Dedifferentiated amniotic fluid mesenchymal stem cell (primary cell): ENCODE data around the gene CD200.
"Not testable (repeated sequence)": the region's sequence is repeated elsewhere in the genome, so short reads cannot be mapped to it uniquely, and the experiment has no call there.

Experiments
- DNase-seq: peaks from one replicate; pipeline ENCODE4 v3.0.0-alpha.2; 2016; ENCODE audit errors: extremely low spot score

Gene CD200

DNA sequence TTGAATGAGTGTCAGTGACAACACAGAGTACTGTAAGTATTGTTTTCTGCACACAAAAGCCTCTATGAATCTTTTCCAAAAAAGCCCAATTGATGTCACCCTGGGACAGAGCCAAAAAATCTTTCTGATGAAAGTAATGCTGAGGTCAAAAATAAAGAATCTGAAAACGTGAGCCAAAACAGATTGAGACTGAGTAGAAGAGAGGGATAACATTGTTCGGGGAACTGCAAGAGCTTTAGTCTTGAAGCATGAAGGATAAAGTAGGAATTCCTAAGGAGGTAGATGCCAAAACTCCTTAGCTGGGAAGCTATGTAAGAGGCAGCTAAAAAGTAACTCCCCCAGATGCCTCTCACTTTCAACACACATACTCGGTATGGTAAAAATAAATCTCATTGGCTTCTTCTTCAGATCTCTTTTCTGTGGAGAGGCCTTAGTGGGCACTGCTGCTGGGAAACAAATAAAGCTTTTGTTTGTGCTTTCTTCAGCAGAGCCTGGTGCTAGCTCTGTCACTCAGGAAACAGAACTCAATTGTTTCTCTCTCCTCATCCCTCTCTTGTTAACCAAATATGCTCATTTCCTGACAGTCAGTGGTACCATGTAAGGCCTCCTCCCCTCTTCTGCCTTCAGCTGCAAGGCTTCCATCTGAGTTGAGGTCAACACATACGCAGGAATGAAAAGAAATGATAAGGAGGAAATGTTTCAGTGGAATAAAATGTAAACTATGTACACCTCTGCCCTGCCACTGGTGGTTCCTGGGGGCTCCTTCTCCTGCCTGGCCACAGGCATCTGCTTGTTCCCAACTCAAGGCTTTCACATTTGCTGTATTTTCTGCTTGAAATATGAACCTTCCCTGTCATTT, 58.1 kb downstream of the CD200 start:
- DNase-seq, result peak; percentile 83

DNA sequence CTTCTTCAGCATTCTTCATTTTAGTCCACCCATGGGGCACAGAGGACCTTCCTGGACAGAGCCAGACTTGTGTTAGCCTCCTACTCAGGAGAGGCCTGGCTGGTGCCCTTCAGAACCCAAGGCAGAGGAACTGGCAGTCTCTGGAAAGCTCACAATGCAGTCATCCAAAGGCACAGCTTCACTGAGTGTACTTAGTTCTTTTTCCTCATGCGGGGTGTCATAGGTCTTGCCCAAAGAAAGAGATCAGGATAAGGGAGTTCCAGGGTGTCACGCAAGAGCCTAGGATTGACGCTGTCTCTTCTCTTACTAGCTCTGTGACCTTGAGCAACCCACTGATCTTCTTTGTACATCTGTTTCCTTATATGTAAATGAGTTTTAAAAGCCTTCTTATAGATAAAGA, 58.7 kb downstream of the CD200 start:
- no peak for DNase-seq

DNA sequence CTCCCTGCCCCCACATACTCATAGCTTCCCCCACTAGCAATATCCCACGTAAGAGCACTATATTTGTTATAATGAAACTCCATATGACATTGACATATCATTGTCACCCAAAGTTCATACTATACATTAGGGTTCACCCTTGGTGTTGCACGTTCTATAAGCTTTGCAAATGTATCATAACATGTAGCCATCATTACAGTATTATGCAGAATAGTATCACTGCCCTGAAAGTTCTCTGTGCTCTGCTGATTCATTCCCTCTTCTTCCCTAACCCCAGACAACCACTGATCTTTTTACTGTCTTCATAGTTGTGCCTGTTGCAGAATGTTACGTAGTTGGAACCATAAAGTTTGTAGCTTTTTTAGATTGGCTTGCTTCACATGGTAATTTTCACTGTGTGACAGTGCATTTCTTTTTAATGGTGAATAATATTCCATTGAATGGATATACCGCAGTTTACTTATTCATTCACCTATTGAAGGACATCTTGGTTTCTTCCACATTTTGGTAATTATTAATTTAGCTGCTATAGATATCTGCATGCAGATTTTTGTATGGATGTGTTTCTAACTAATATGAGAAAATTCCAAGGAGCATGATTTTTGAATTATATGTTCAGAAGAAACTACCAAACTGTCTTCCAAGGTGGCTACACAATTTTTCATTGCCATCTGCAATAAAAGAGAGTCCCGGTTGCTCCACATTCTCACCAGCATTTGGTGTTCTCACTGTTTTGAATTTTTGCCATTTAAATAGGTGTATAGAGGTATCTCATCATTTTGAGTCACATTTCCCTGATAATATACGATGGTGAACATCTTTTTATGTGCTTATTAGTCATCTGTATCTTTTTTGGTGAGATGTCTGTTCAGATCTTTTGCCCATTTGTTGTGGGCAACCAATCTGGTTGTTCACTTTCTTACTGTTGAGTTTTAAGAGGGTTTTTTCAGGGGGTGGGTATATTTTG, 59.7 kb downstream of the CD200 start:
- no peak for DNase-seq

DNA sequence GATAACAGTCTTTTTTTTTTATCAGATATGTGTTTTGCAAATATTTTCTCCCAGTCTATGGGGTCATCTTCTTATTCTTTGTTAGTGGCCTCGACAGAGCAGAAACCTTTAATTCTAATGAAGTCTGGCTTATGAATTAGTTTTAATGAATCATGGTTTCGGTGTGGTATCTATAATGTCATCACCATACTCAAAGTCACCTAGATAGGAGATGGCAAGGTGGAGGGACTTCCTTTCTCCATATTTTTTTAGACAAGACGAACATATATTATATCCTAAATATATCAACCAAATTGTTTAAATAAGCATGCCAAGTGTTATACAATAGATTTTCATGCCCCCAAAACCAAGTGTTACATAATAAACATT, 60.4 kb downstream of the CD200 start:
- no peak for DNase-seq

- no peak for DNase-seq
These were observed 61.2 kb downstream of the CD200 start for GRCh38 chr3:112394003-112394640.

DNA sequence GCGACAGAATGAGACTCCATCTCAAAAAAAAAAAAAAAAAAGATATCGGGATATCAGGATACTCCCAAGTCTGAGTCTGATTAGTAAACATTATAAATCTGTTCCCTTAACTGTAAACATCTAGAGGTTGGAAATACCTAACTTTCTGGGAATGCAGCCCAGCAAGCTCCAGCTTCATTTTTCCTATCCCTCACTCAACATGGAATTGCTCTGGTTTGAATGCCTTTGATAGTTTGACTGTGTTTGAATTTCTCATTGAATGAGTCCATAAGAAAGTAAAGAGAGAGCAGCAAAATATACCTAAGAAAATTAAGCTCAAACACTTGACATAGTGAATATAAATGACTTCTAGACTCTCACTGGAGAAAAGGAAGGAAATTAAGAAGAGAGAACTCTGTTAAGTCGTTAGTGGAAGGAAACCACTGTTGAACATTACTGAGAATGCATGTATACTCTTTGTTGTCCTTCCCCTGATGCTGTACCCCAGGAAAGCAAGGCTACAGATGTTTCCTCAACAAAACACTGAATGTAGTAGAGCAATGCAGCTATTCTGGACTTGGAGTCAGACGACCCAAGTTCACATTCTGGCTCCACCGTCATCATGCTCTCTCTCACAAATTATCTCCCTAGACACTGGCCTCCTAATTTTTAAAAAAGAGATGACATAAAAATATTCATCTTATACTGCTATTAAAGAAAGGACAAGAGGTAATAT, 62.4 kb downstream of the CD200 start:
- DNase-seq, result no peak

DNA sequence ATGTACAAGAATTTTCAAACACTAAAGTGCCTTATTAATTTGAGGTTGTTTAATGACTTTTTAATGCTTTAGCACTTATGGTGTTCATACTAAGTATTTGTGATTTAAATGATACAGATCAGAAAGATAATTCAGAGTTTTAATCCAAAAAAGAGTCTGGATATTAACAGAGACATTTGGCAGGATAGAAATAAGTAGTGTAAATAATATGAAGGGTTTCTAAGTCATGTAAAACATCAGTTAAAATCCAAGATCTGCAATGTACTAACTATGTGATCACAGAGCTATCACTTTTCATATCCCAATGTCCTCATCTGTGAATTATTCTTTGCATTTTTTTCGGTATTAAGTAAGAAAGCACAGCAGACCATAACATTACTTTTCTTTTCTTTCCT, 62.9 kb downstream of the CD200 start:
- no peak for DNase-seq

DNA sequence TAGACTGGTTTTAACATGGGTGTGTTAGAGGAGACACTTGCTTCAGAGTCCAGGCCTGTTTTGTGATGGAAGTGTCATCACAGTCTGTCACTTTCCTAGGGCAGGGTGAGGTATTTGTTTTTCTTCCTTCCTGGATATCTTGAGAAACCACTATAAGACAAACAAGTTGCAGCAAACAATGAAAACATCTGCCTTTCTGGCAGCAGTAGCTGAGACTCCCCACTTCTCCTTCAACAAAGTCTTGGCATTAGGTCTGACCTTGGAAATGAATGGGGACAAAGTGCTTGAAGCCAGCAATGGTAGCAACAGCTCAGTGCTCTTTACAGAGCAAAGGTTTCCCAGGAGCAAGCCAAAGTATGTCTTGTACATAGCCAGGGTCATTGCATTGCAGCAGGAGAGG, 64.6 kb downstream of the CD200 start:
- no peak for DNase-seq

DNA sequence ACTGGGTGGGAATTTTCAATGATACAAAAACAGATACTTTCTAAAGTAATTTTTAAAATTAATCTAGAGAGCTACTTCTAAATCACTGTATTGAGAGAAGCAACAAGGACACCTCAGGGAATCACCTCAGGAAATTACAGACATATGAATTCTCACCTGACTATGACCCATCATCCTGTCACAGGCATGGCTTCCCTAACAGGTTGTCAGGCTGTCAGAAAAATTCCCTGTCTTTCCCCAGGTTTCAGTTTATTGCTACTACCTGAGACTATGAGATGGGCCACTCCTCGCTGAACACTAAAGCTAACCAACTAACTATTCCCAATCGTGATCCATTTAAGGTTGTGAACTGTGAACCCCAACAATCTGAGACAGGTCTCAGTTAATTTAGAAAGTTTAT, 66.1 kb downstream of the CD200 start:
- DNase-seq, result no peak

DNA sequence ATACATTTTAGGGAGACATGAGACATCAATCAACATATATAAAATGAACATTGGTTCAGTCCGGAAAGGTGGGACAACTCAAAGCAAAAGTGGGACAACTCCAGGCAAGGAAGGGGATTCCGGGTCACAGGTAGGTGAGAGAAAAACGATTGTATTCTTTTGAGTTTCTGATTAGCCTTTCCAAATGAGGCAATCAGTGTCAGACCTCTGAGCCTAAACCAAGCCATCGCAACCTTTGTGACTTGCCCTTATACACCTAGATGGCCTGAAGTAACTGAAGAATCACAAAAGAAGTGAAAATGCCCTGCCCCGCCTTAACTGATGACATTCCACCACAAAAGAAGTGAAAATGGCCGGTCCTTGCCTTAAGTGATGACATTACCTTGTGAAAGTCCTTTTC, 66.6 kb downstream of the CD200 start:
- DNase-seq, result not testable (repeated sequence)

DNA sequence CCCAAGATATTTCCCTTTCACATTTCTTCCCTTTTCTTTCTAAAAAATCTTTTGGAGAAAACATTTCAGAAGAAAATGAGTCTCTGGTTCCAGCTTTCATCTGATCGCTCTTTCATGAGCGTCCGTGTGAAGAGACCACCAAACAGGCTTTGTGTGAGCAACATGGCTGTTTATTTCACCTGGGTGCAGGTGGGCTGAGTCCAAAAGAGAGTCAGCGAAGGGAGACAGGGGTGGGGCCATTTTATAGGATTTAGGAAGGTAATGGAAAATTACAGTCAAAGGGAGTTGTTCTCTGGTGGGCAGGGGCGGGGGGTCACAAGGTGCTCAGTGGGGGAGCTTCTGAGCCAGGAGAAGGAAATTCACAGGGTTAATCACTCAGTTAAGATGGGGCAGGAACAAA, 67.4 kb downstream of the CD200 start:
- DNase-seq, result not testable (repeated sequence)

GRCh38 chr3:112401617-112402016, 68.7 kb downstream of the CD200 start:
- no peak for DNase-seq

- DNase-seq, result no peak
These were observed 70.1 kb downstream of the CD200 start for GRCh38 chr3:112403103-112403502.

- DNase-seq, result not testable (repeated sequence)
These were observed 72.1 kb downstream of the CD200 start for GRCh38 chr3:112404924-112405549.

GRCh38 chr3:112405845-112406244, 72.9 kb downstream of the CD200 start:
- no peak for DNase-seq

GRCh38 chr3:112407214-112407887, 74.4 kb downstream of the CD200 start:
- DNase-seq, result no peak

- no peak for DNase-seq
These were observed 75.1 kb downstream of the CD200 start for GRCh38 chr3:112407888-112408702.

GRCh38 chr3:112409041-112409440, 76.1 kb downstream of the CD200 start:
- DNase-seq, result no peak

DNA sequence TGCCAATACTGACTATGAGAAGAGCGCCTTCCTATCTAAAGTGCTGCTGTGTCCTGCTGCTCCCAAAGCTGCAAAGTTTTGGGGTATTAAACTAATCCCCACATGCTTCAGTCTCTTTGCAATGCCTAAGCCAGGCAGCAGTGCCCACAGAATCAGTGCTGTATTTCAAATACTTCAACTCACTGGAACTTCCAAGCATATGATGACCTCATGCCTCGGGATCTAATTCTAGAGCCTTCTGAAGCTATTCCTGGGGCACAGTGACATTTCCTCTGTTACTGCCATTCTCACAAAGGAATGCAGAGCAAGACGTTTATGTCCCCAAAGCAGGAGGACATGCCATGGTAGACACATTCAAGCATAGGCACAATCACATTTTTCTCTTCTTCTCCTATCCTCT, 78.5 kb downstream of the CD200 start:
- no peak for DNase-seq
